RWPE2 (cell line): ENCODE results near the gene GLUL.

Source experiments
- ATAC-seq: fragments of 200-7000 bp; cut with Tn5 transposase; 3 replicates; pipeline ENCODE4 v1.9.1; 2021; ENCODE audit warnings: low read depth
- DNase-seq: peaks from one replicate; pipeline ENCODE4 v3.0.0-alpha.2; 2020; ENCODE audit warnings: low spot score
- H3K27ac ChIP-seq: fragments of 450-650 bp; 2 replicates; pipeline ENCODE4 v1.5.1; 2017; ENCODE audit warnings: mild to moderate bottlenecking; ENCODE audit not compliant: poor library complexity, severe bottlenecking
- H3K27me3 ChIP-seq: fragments of 250-450 bp; sonication (Bioruptor Pico); 2 replicates; pipeline ENCODE4 v1.5.1; 2021; ENCODE audit warnings: mild to moderate bottlenecking, moderate library complexity; ENCODE audit not compliant: insufficient read depth, poor library complexity, severe bottlenecking
- H3K36me3 ChIP-seq: fragments of 250-450 bp; sonication (Bioruptor Pico); 2 replicates; pipeline ENCODE4 v1.5.1; 2020; ENCODE audit warnings: low read depth, mild to moderate bottlenecking, moderate library complexity
- H3K4me1 ChIP-seq: fragments of 250-450 bp; sonication (Bioruptor Pico); 2 replicates; pipeline ENCODE4 v1.5.1; 2021; ENCODE audit warnings: mild to moderate bottlenecking, moderate library complexity; ENCODE audit not compliant: insufficient read depth, poor library complexity, severe bottlenecking
- H3K4me3 ChIP-seq: fragments of 250-450 bp; sonication (Bioruptor Pico); 2 replicates; pipeline ENCODE4 v1.5.1; 2021; ENCODE audit warnings: mild to moderate bottlenecking, moderate library complexity; ENCODE audit not compliant: severe bottlenecking
- H3K9me3 ChIP-seq: fragments of 250-450 bp; sonication (Bioruptor Pico); 2 replicates; pipeline ENCODE4 v1.5.1; 2021; ENCODE audit warnings: mild to moderate bottlenecking, moderate library complexity; ENCODE audit not compliant: severe bottlenecking
- CTCF ChIP-seq: fragments of 450-650 bp; IDR thresholded peaks from one replicate; pipeline ENCODE4 v1.5.1; 2017; ENCODE audit warnings: mild to moderate bottlenecking, moderate library complexity; ENCODE audit not compliant: poor library complexity, severe bottlenecking

Gene GLUL

GRCh38 chr1:182385885-182386853, 5.4 kb downstream of the GLUL start:
- Histone ChIP-seq H3K9me3 (no peaks in the 10 kb centered on the region), H3K4me3 (no peak overlapping the region), H3K4me1 (no peaks in the 10 kb centered on the region), H3K36me3 (peaks cover 88% of the 10 kb centered on the region), H3K27ac (no peak overlapping the region), H3K27me3 (no peaks in the 10 kb centered on the region)
- no peak for DNase-seq
- no peak for TF ChIP-seq CTCF
- no peak for ATAC-seq

DNA sequence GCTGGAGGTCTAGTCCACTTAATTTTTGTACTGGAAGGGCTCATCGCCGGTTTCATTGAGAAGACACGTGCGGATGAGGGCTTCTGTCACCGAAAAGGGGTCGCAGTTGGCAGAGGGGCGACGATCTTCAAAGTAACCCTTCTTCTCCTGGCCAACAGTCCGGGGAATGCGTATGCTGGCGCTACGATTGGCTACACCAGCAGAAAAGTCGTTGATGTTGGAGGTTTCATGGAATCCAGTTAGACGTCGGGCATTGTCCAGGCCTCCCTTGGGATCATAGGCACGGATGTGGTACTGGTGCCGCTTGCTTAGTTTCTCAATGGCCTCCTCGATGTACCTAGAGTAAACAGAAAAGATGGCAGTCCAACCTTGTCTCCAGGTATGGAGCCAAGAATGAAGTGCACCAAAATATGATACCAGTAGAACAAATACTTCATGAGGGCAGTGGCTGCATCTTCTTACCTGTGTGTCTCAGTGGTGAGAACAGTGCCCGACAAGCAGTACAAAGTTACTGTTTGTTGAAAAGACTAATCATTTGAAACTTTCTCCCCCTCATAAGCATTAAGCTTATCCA, 7.1 kb downstream of the GLUL start:
- TF ChIP-seq CTCF, result no peak
- Histone ChIP-seq H3K27me3 (no peaks in the 10 kb centered on the region), H3K4me3 (no peak overlapping the region), H3K9me3 (no peaks in the 10 kb centered on the region), H3K36me3 (peaks cover 76% of the 10 kb centered on the region), H3K4me1 (no peaks in the 10 kb centered on the region), H3K27ac (no peak overlapping the region)
- DNase-seq (no peak), ATAC-seq (no peak)

DNA sequence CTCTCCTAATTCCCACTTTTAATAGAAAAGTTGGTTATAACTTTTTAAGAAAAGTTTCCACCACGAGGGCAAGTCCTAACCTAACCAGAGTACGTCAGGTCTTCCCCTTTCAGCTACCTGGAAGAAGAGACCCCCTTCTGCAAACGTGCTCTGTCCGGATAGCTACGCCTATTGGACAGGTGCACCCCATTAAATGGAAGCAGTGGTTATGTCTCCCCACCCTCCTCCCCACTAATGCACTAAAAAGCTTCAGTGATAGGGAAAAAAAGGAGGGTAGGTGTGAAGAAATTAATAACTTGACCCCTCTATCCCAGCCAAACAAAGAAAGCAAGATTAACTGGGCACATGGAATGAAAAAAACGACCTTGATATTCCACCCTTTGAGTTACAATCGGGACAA, 7.7 kb downstream of the GLUL start:
- ATAC-seq, result no peak
- Histone ChIP-seq H3K4me1 (no peaks in the 10 kb centered on the region), H3K36me3 (peaks cover 71% of the 10 kb centered on the region), H3K9me3 (no peaks in the 10 kb centered on the region), H3K27ac (no peak overlapping the region), H3K4me3 (no peak overlapping the region), H3K27me3 (no peaks in the 10 kb centered on the region)
- no peak for DNase-seq
- TF ChIP-seq CTCF, result no peak

DNA sequence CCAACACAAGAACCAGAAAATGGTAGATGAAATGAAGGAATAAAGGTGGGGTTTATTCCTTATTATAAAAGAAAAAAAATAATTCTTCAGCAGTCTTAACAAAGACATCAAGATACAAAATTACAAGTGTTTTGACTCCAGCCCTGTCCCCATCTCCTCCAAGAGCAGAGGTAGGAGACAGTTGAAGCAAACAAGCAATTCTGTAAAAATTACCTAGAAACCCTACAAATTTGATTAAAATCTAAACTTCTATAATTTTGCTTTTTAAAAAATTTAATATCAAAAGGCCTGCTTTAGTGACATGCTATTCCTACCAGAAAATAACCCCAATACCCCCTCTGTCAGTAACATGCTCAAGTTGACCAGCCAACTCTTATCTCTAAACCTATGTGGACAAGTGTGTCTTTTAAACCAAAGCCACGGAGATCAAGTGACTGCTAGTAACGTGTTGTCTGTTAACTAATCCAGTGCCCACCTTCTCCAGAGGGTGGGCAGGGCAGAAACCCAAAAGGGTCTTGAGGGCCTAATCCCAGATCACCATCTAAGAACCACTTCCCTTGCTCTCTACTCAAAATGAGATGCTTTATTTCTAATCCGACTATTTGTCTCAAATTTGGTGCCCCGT, 8.4 kb downstream of the GLUL start:
- no peak for DNase-seq
- H3K27me3 ChIP-seq, result no peaks in the 10 kb centered on the region
- H3K27ac ChIP-seq, result no peak overlapping the region
- no peaks in the 10 kb centered on the region for H3K4me1 ChIP-seq
- ATAC-seq, result no peak
- no peaks in the 10 kb centered on the region for H3K9me3 ChIP-seq
- no peak for TF ChIP-seq CTCF
- H3K4me3 ChIP-seq, result no peak overlapping the region
- peaks cover 63% of the 10 kb centered on the region for H3K36me3 ChIP-seq
